Motor neuron (in vitro differentiated cells): ENCODE results near the gene NR2F1-AS1. TPM values are rescaled to one million over a fixed set of nuclear protein-coding genes. Genes with fewer than 3 reads are reported as not detected.

Experiments
- ATAC-seq, 8 experiments: fragments of 200-7000 bp; cut with Tn5 transposase; replicated peaks in 6 of 8; 2 replicates each; pipeline ENCODE4 v1.8.0; 2021; ENCODE audit warnings: mild to moderate bottlenecking in 8 of 8, moderate library complexity in 8 of 8
- H3K27ac ChIP-seq, 2 donors: fragments of 250-450 bp; sonication (Bioruptor Pico); 2 replicates each; pipeline ENCODE4 v1.9.0; 2021; ENCODE audit warnings: antibody characterized with exemption in 2 of 2, mild to moderate bottlenecking in 2 of 2, moderate library complexity in 1 of 2
- H3K4me1 ChIP-seq, 2 donors: fragments of 250-450 bp; sonication (Bioruptor Pico); replicated peaks in 1 of 2; 2 replicates each; pipeline ENCODE4 v1.6.1; 2021; ENCODE audit warnings: antibody characterized with exemption in 2 of 2, mild to moderate bottlenecking in 2 of 2, moderate library complexity in 1 of 2
- H3K4me3 ChIP-seq, 5 donors: fragments of 250-450 bp; sonication (Bioruptor Pico); 2 replicates each; pipeline ENCODE4 v1.9.0; 2021; ENCODE audit warnings: antibody characterized with exemption in 5 of 5, mild to moderate bottlenecking in 5 of 5, moderate library complexity in 4 of 5
- WGBS, 10 experiments: fragments of 450-650 bp; shearing (Covaris generic); methylation state at CpG; one replicate each; pipeline ENCODE4 v1.0.0; 2022; 5-methylcytosine and 5-hydroxymethylcytosine counted together
- in situ Hi-C, 9 experiments: fragments of 400-800 bp; cut with MboI; loops; one replicate each; pipeline ENCODE4 v1.15.0; 2021; ENCODE audit warnings: low sequenced_read_pairs in 9 of 9, low pct_unique_long_range_greater_than_20kb in 2 of 9; ENCODE audit not compliant: unreplicated experiment in 9 of 9
- total RNA-seq, 8 experiments: library from RNA; unstranded; fragments of 300-600 nt; gene quantifications; 2 replicates each; pipeline versions ENCODE4 v1.2.3 to v1.2.4, GENCODE V29; 2022

NR2F1-AS1 gene
- total RNA-seq, 8 experiments from 2014 or later: 2.7 to 62.0 (median 51.1) TPM

GRCh38 chr5:93421468-93421867 is 159.6 kb downstream of the NR2F1-AS1 start:
- 0 to 100% (median 15%) methylated on average over 1 to 6 of the region's 6 CpGs; no CpG with 5 or more reads in 2 of the 10 experiments for WGBS, 10 experiments
- ATAC-seq: peak in 5 of 8 experiments; percentile 69 to 82 (median 77)
- H3K4me3 ChIP-seq: peak overlapping the region in 1 of 5 donors; percentile 8
- peaks cover 51 to 57% of the 10 kb centered on the region in 2 donors for H3K4me1 ChIP-seq
- peak overlapping the region in 1 of 2 donors; percentile 44 for H3K27ac ChIP-seq
- in situ Hi-C loops: no loop called here

GRCh38 chr5:93417490-93417889 is 163.5 kb downstream of the NR2F1-AS1 start:
- H3K27ac ChIP-seq: peak overlapping the region in 1 of 2 donors; percentile 6
- in situ Hi-C loops: no loop called here

GRCh38 chr5:93415819-93416218 is 165.2 kb downstream of the NR2F1-AS1 start:
- no peak overlapping the region for H3K27ac ChIP-seq
- WGBS, 10 experiments: 33 to 92% (median 67%) methylated on average over 1 of the region's 1 CpG; no CpG with 5 or more reads in 7 of the 10 experiments
- H3K4me1 ChIP-seq: peaks cover 21% of the 10 kb centered on the region in 2 donors
- peak in 3 of 8 experiments; percentile 29 to 38 (median 32) for ATAC-seq
- in situ Hi-C loops: no loop called here
- no peak overlapping the region for H3K4me3 ChIP-seq

More at GRCh38 chr5:93417490-93417889, 163.5 kb downstream of the NR2F1-AS1 start:
- H3K4me1 ChIP-seq: peaks cover 36 to 37% of the 10 kb centered on the region in 2 donors
- peak in 5 of 8 experiments; percentile 16 to 50 (median 33) for ATAC-seq
- H3K4me3 ChIP-seq: no peak overlapping the region
- WGBS, 10 experiments: 14 to 100% (median 65%) methylated on average over 1 to 3 of the region's 3 CpGs; no CpG with 5 or more reads in 3 of the 10 experiments

- peaks cover 30 to 41% of the 10 kb centered on the region in 2 donors for H3K4me1 ChIP-seq
- no peak overlapping the region for H3K4me3 ChIP-seq
- WGBS, 10 experiments: 20 to 87% (median 51%) methylated on average over 1 to 3 of the region's 3 CpGs; no CpG with 5 or more reads in 6 of the 10 experiments
- in situ Hi-C loops: no loop called here
- H3K27ac ChIP-seq: no peak overlapping the region
- ATAC-seq: no peak
Observed at GRCh38 chr5:93411716-93412115, 169.3 kb downstream of the NR2F1-AS1 start.

- H3K4me1 ChIP-seq: peaks cover 33 to 36% of the 10 kb centered on the region in 2 donors
- in situ Hi-C loops: no loop called here
- no peak for ATAC-seq
- H3K27ac ChIP-seq: no peak overlapping the region
- no peak overlapping the region for H3K4me3 ChIP-seq
Observed at GRCh38 chr5:93409691-93410090, 171.3 kb downstream of the NR2F1-AS1 start.

- in situ Hi-C loops: no loop called here
- H3K4me3 ChIP-seq: no peak overlapping the region
- peak overlapping the region; percentile 74 to 88 for H3K27ac ChIP-seq
- WGBS, 10 experiments: 0 to 100% (median 35%) methylated on average over 1 to 4 of the region's 6 CpGs; no CpG with 5 or more reads in 4 of the 10 experiments
- ATAC-seq: peak in 5 of 8 experiments; percentile 86 to 93 (median 88)
- H3K4me1 ChIP-seq: peaks cover 42 to 55% of the 10 kb centered on the region in 2 donors
Observed at GRCh38 chr5:93407454-93407853, 173.6 kb downstream of the NR2F1-AS1 start.

- H3K4me3 ChIP-seq: no peak overlapping the region
- H3K4me1 ChIP-seq: peaks cover 47 to 59% of the 10 kb centered on the region in 2 donors
- H3K27ac ChIP-seq: peak overlapping the region; percentile 74
- in situ Hi-C loops: no loop called here
- peak in 1 of 8 experiments; percentile 58 for ATAC-seq
- 0 to 75% (median 22%) methylated on average over 2 to 5 of the region's 5 CpGs for WGBS, 10 experiments
Observed at GRCh38 chr5:93406971-93407401, 174.0 kb downstream of the NR2F1-AS1 start.

- in situ Hi-C loops: no loop called here
- Histone ChIP-seq H3K4me3 (no peak overlapping the region), H3K27ac (no peak overlapping the region), H3K4me1 (peaks cover 51 to 68% of the 10 kb centered on the region in 2 donors)
- WGBS, 10 experiments: 20 to 100% (median 82%) methylated on average over 1 of the region's 1 CpG
- ATAC-seq: no peak
Observed at GRCh38 chr5:93404246-93404645, 176.8 kb downstream of the NR2F1-AS1 start.

GRCh38 chr5:93403141-93403928 is 177.7 kb downstream of the NR2F1-AS1 start:
- ATAC-seq: peak in 1 of 8 experiments; percentile 42
- Histone ChIP-seq H3K27ac (no peak overlapping the region), H3K4me3 (no peak overlapping the region), H3K4me1 (peaks cover 42 to 59% of the 10 kb centered on the region in 2 donors)
- in situ Hi-C loops: no loop called here
- whole genome bisulfite sequencing, 10 experiments: 32 to 90% (median 58%) methylated on average over 1 to 2 of the region's 2 CpGs; no CpG with 5 or more reads in 2 of the 10 experiments

- ATAC-seq: no peak
- Histone ChIP-seq H3K27ac (no peak overlapping the region), H3K4me1 (peaks cover 34 to 50% of the 10 kb centered on the region in 2 donors), H3K4me3 (no peak overlapping the region)
- WGBS, 10 experiments: 57 to 96% (median 91%) methylated on average over 3 to 4 of the region's 4 CpGs; no CpG with 5 or more reads in 2 of the 10 experiments
- in situ Hi-C loops: no loop called here
Observed at GRCh38 chr5:93402451-93402850, 178.6 kb downstream of the NR2F1-AS1 start.

- no peak overlapping the region for H3K4me3 ChIP-seq
- peak in 4 of 8 experiments; percentile 64 to 80 (median 73) for ATAC-seq
- in situ Hi-C loops: no loop called here
- H3K4me1 ChIP-seq: peaks cover 28 to 43% of the 10 kb centered on the region in 2 donors
- WGBS, 10 experiments: 10 to 67% (median 33%) methylated on average over 1 to 3 of the region's 3 CpGs; no CpG with 5 or more reads in 1 of the 10 experiments
- no peak overlapping the region for H3K27ac ChIP-seq
Observed at GRCh38 chr5:93401634-93402213, 179.3 kb downstream of the NR2F1-AS1 start.

- WGBS, 10 experiments: 0 to 73% (median 49%) methylated on average over 1 to 3 of the region's 3 CpGs; no CpG with 5 or more reads in 2 of the 10 experiments
- Histone ChIP-seq H3K4me3 (no peak overlapping the region), H3K4me1 (peaks cover 27 to 36% of the 10 kb centered on the region in 2 donors), H3K27ac (no peak overlapping the region)
- in situ Hi-C loops: no loop called here
- ATAC-seq: no peak
Observed at GRCh38 chr5:93399675-93400074, 181.3 kb downstream of the NR2F1-AS1 start.

- ATAC-seq: no peak
- peaks cover 3 to 4% of the 10 kb centered on the region in 2 donors for H3K4me1 ChIP-seq
- WGBS, 10 experiments: 88 to 100% (median 100%) methylated on average over 1 of the region's 1 CpG; no CpG with 5 or more reads in 1 of the 10 experiments
- no peak overlapping the region for H3K27ac ChIP-seq
- no peak overlapping the region for H3K4me3 ChIP-seq
- in situ Hi-C loops: no loop called here
Observed at GRCh38 chr5:93395971-93396379, 185.0 kb downstream of the NR2F1-AS1 start.
